ENCODE measurements around the gene SLC25A23. TPM values are rescaled to one million over a fixed set of nuclear protein-coding genes. Genes with fewer than 3 reads are reported as not detected.

The SLC25A23 gene
- total RNA-seq, 1 experiment from 2014 or later = 59.5 TPM

DNA sequence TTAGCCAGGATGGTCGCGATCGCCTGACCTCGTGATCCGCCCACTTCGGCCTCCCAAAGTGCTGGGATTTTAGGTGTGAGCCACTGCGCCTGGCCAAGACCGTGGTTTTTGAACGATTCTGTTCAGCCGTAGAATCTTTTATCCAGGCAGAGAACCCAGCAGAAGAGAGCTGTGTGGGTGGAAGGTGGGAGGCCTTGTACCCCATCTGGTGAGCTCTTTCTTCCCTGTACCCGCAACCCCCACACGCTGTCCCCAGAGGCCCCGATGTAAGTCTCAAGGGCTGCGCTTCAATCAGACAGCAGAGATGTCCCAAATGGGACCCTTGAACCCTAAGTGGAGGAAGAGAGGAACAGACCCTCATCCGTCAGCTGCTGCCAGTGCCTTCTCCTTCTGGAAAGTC is 3.7 kb downstream of the SLC25A23 start:
- POLR2A ChIA-PET (ENCODE audit: unreplicated experiment) = no interaction called here
- H3K4me1 ChIP-seq (replicated peaks; ENCODE audit: insufficient read depth) = no peaks in the 10 kb centered on the region

DNA sequence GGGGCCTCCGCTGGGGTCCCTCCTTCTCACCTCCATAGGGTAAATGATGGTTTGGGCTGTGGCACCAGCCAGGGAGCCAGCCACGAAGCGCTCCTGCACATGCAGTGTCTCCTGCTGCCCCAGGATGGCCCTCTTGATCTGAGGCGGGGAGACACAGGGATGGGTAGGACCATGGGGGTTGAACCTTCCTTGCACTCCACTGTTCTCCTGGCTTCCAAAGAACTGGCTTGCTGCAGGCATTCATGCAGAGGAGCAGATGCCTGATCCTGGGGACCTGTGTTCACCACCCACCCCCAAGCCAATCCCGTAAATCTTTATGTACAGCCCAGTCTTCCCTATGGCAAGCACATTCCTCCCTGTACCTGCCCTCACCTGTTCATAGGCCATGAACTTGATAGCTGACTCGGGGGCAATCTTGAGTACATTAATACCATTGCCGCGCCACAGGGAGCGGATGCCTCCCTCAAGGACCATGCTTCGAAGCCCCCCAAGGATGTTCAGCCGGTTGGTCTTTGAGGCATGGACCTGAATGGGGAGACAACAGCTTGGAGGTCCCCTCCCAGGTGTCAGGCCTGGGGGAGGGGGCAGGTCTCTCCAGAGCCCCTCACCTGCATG is 5.5 kb downstream of the SLC25A23 start:
- H3K4me1 ChIP-seq (replicated peaks; ENCODE audit: insufficient read depth) = no peaks in the 10 kb centered on the region
- no peak overlapping the region for H3K27ac ChIP-seq
- no peak for DNase-seq
- no peak overlapping the region for H2AFZ ChIP-seq
- ChIA-PET POLR2A (ENCODE audit: unreplicated experiment) (interaction anchor here (0.6 kb wide), 1 partner anchor 82 kb away, joined by 4 read pairs; no protein-coding TSS in a partner anchor), CTCF (no interaction called here)
- H3F3A ChIP-seq (ENCODE audit: insufficient read depth, low read depth) = no peaks in the 10 kb centered on the region
- intact Hi-C loops (cut with micrococcal nuclease; ENCODE audit: unreplicated experiment) = no loop called here
- TF ChIP-seq, protein P1, sequence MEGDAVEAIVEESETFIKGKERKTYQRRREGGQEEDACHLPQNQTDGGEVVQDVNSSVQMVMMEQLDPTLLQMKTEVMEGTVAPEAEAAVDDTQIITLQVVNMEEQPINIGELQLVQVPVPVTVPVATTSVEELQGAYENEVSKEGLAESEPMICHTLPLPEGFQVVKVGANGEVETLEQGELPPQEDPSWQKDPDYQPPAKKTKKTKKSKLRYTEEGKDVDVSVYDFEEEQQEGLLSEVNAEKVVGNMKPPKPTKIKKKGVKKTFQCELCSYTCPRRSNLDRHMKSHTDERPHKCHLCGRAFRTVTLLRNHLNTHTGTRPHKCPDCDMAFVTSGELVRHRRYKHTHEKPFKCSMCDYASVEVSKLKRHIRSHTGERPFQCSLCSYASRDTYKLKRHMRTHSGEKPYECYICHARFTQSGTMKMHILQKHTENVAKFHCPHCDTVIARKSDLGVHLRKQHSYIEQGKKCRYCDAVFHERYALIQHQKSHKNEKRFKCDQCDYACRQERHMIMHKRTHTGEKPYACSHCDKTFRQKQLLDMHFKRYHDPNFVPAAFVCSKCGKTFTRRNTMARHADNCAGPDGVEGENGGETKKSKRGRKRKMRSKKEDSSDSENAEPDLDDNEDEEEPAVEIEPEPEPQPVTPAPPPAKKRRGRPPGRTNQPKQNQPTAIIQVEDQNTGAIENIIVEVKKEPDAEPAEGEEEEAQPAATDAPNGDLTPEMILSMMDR (conservative IDR thresholded peaks at IDR 0.05) = no peak
- no peak for TF ChIP-seq EZH2 (IDR thresholded peaks at IDR 0.05; ENCODE audit: low read depth)
- no peaks in the 10 kb centered on the region for H3K9me3 ChIP-seq (ENCODE audit: insufficient read depth, low read depth)
- no peaks in the 10 kb centered on the region for H3K79me2 ChIP-seq (ENCODE audit: low read depth)
- H3K36me3 ChIP-seq (ENCODE audit: low read depth) = no peaks in the 10 kb centered on the region
- H3K9me2 ChIP-seq (ENCODE audit: insufficient read depth) = no peaks in the 10 kb centered on the region
- no TSS peak for BruUV-seq (replicated peaks)
- H3K4me3 ChIP-seq = no peak overlapping the region
- H3K27me3 ChIP-seq (ENCODE audit: insufficient read depth, low read depth) = no peaks in the 10 kb centered on the region
- no peaks in the 10 kb centered on the region for H4K20me1 ChIP-seq (ENCODE audit: insufficient read depth)
- no peak overlapping the region for H3K4me2 ChIP-seq

More for the DNA sequence above, 3.7 kb downstream of the SLC25A23 start:
- no peak for TF ChIP-seq EZH2 (IDR thresholded peaks at IDR 0.05; ENCODE audit: low read depth)
- TF ChIP-seq, protein P1 (conservative IDR thresholded peaks at IDR 0.05) = no peak
- intact Hi-C loops (cut with micrococcal nuclease; ENCODE audit: unreplicated experiment) = no loop called here
- Histone ChIP-seq H3F3A (ENCODE audit: insufficient read depth, low read depth) (no peaks in the 10 kb centered on the region), H2AFZ (no peak overlapping the region), H3K27ac (no peak overlapping the region), H3K79me2 (ENCODE audit: low read depth) (no peaks in the 10 kb centered on the region), H3K9me2 (ENCODE audit: insufficient read depth) (no peaks in the 10 kb centered on the region), H3K36me3 (ENCODE audit: low read depth) (no peaks in the 10 kb centered on the region), H3K9me3 (ENCODE audit: insufficient read depth, low read depth) (no peaks in the 10 kb centered on the region), H3K4me2 (no peak overlapping the region), H3K27me3 (ENCODE audit: insufficient read depth, low read depth) (no peaks in the 10 kb centered on the region), H3K4me3 (no peak overlapping the region), H4K20me1 (ENCODE audit: insufficient read depth) (no peaks in the 10 kb centered on the region)
- CTCF ChIA-PET = no interaction called here
- no TSS peak for BruUV-seq (replicated peaks)
- DNase-seq = no peak

GRCh38 chr19:6452899-6453298 is 6.7 kb downstream of the SLC25A23 start:
- BruUV-seq (replicated peaks) = no TSS peak
- CTCF ChIA-PET = no interaction called here
- Histone ChIP-seq H3K27ac (no peak overlapping the region), H3K9me3 (ENCODE audit: insufficient read depth, low read depth) (no peaks in the 10 kb centered on the region), H3K9me2 (ENCODE audit: insufficient read depth) (no peaks in the 10 kb centered on the region), H3F3A (ENCODE audit: insufficient read depth, low read depth) (no peaks in the 10 kb centered on the region), H3K36me3 (ENCODE audit: low read depth) (no peaks in the 10 kb centered on the region), H4K20me1 (ENCODE audit: insufficient read depth) (no peaks in the 10 kb centered on the region), H2AFZ (no peak overlapping the region), H3K27me3 (ENCODE audit: insufficient read depth, low read depth) (no peaks in the 10 kb centered on the region), H3K4me1 (replicated peaks; ENCODE audit: insufficient read depth) (no peaks in the 10 kb centered on the region), H3K4me2 (no peak overlapping the region), H3K79me2 (ENCODE audit: low read depth) (no peaks in the 10 kb centered on the region), H3K4me3 (no peak overlapping the region)
- no peak for DNase-seq
- intact Hi-C loops (cut with micrococcal nuclease; ENCODE audit: unreplicated experiment) = no loop called here
- no peak for TF ChIP-seq EZH2 (IDR thresholded peaks at IDR 0.05; ENCODE audit: low read depth)
- TF ChIP-seq, protein P1 (conservative IDR thresholded peaks at IDR 0.05) = no peak
- POLR2A ChIA-PET (ENCODE audit: unreplicated experiment) = no interaction called here
